GM19025 (cell line): ENCODE measurements around the gene FXYD6.
"Not testable (repeated sequence)": the region's sequence is repeated elsewhere in the genome, so short reads cannot be mapped to it uniquely, and the experiment has no call there.

Experiments
- ATAC-seq: cut with Tn5 transposase; IDR thresholded peaks from one replicate; pipeline ENCODE4 v1.9.1; 2021; ENCODE audit warnings: mild to moderate bottlenecking, low read depth, moderate library complexity; ENCODE audit not compliant: unreplicated experiment

Gene FXYD6

DNA sequence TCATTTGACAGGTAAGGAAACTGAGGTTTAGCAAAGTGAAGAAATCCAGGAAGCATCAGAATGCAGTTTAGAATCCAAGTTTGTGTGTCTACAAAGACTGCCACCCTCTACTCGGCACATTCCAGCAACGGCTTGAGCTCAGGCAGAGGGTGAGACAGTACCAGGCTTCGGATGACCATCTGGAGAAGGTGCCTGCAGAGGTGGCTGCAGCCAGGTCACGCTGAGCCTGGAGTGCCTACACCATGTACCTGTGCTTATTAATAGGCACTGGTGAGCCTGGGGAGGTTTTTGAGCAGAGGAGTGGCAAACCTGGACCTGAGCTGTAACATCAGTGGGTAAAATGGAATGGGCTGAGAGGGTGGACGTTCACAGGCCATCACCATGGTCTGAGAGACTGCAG lies 4.7 kb downstream of the FXYD6 start:
- no peak for ATAC-seq

DNA sequence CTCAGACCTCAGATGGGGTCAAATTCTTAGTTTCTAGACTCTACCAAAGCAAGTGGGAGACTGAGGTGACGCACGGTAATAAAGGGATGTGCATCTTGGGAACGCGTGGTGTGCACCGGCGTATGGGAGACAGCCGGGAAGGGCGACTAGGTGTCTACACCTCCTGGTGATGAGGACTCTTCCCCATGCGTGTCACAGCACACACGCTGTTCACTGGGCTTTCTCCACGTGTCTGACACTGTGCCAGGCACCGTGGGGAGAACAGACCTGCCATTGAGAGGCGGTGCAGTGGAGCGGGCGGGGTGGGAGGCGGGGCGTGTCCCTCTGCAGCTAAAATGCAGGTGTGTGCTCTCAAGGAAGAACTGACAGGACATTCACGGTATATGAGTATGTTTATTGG lies 5.3 kb downstream of the FXYD6 start:
- no peak for ATAC-seq

DNA sequence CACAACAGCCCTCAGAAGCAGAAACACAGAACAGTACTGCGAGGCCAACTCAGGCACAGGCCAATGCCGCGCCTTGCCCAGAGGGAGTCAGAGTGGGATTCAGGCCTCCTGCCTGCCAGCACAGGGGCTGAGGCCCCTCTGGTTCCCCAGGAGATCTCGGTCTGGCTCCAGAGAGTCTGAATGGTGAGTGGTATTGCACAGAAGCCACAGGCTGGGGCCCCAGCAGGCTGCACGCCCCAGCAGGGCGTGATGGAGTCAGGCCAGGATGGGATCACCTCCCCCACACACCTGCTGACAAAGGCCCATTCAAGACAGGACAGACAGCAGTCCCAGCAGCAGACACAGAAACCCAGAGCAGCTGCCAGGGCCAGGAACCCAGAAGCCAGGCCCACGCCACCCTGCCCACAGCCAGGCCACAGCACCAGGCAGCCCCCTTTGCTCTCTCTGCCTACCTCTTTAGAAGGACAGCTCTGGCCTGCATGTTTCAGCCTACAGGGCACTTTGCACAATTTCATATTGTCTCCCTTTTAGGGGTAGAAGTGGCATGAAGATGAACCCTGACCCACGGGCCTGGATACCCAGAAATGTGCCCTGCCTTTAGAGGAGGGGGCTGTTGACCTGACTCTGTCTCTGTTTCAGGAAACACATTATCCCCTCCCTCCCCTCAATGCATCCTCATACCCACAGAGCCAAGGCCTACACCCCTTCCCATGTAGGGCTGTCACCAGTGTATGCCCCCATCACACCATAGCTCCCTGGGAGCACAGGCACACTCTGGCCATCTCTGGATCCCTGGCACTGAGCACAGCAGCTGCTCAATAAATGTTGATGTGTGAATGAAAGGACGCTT lies 6.1 kb downstream of the FXYD6 start:
- ATAC-seq: no peak

- no peak for ATAC-seq
Observed at GRCh38 chr11:117869604-117870003, 6.9 kb downstream of the FXYD6 start.

DNA sequence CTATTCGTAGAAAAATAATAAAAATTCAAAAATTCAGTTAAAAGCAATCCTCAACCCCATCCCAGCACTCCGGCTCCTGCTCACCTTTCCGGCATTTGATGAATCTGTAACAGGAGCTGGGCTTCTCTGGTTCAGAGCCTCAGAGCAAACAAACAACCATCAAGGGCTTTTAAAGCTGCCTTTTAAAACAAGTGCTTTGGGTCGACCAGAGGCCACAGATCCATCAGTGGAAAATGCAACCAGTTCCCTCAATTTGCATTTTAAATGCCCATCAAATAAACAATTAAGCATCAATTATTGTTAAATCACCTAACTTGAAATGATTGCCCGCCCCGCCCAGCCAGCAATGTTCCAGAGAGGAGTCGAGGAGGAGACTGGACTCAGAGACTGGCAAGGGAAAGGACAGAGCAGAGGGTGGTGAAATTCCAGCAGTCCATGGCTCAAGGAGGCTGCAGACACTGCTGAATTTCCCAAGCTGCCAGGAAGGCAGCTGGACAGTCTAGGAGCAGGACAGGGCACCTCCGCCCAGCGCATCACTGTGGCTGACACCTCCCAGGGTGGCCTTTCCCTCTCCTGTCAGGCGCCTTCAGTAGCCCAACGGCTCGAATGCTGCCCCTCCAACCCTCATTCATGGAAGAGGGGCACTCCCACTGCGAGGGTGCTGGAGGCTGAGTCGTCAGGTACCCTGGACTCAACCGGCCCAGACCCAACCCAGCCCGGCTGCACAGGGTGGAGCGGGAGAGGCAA lies 7.5 kb downstream of the FXYD6 start:
- ATAC-seq: no peak

GRCh38 chr11:117868088-117868487 lies 8.4 kb downstream of the FXYD6 start:
- no peak for ATAC-seq

- no peak for ATAC-seq
Observed at GRCh38 chr11:117866526-117866925, 9.9 kb downstream of the FXYD6 start.

DNA sequence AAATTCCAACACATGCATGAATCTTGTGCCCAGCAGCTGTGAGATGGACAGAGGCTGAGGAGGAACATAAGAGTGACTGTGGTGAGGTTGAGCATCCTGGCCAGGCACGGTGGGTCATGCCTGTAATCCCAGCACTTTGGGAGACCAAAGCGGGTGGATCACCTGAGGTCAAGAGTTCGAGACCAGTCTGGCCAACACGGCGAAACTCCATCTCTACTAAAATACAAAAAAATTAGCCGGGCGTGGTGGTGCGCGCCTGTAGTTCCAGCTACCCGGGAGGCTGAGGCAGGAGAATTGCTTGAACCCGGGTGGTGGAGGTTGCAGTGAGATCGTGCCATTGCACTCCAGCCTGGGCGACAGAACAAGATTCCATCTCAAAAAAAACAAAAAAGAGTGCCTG lies 10.9 kb downstream of the FXYD6 start:
- not testable (repeated sequence) for ATAC-seq

- no peak for ATAC-seq
Observed at GRCh38 chr11:117863383-117863782, 13.1 kb downstream of the FXYD6 start.

GRCh38 chr11:117862753-117863152 lies 13.7 kb downstream of the FXYD6 start:
- no peak for ATAC-seq

GRCh38 chr11:117862019-117862725 lies 14.3 kb downstream of the FXYD6 start:
- ATAC-seq: no peak

- ATAC-seq: no peak
Observed at GRCh38 chr11:117861151-117862018, 15.1 kb downstream of the FXYD6 start.

GRCh38 chr11:117860139-117860538 lies 16.3 kb downstream of the FXYD6 start:
- no peak for ATAC-seq

- no peak for ATAC-seq
Observed at GRCh38 chr11:117859488-117860112, 16.9 kb downstream of the FXYD6 start.

DNA sequence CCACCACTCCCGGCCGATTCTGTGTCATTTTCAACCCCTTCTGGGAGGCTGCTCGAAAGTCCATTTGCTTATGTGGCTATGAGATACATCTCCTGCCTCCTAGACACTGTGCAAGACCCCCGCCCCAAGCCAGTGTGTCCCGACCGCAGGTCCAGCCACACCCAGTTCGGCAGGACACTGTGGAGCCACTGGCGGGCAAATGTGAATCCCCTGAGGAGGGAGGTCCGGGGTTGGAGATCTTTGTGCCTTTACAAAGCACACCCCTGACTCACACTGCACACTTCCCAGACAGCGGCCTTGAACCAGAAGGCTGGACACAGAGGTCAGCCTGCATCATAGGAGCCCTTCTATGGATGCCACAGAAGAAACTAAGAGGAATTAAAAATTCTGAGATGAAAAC lies 17.4 kb downstream of the FXYD6 start:
- no peak for ATAC-seq

DNA sequence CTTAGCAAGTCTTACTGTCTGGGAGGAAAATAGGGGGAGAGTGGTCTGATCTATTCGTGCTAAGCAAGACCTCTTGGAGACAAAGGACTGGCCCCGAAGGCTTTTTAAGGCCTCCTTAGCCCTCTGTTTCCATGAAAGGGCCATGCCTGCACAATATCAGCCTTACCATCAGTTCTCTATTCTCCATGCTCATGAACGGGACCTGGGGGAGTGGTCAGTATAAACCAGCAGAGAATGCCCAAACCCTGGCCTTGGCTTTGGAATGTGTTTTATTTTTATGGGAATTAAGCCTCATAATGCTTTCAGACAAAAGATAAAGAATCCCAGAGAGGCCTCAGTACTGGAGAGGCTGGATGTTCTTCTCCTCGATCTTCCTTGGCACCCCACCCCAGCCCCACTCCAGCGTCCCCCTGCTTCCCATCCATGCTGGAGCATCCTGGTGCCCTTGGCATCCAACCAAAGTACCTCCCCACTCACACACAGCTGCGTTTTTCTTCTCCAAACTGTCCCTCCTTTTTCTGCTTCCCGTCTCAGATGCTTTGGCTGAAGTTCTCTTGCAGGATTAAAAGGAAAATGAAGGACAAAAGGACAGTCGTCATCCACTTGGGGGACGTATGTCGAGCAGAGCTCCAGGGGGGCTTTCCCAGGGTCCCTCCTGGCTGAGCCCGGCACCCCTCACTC lies 18.6 kb downstream of the FXYD6 start:
- no peak for ATAC-seq

GRCh38 chr11:117855912-117856651 lies 20.4 kb downstream of the FXYD6 start:
- ATAC-seq: no peak

- no peak for ATAC-seq
Observed at GRCh38 chr11:117855186-117855845, 21.1 kb downstream of the FXYD6 start.
